HCT116 (cell line): ENCODE measurements around the gene THUMPD3. TPM values are rescaled to one million over a fixed set of nuclear protein-coding genes. Genes with fewer than 3 reads are reported as not detected.

Experiments used
- ATAC-seq: fragments of 200-7000 bp; cut with Tn5 transposase; 2 replicates; pipeline ENCODE4 v1.9.1; 2020; ENCODE audit warnings: mild to moderate bottlenecking, moderate library complexity
- BruUV-seq: library from RNA; stranded (reverse); fragments of 400-500 nt; replicated peaks from 2 replicates; lab custom pipeline; 2021; lab: Mats Ljungman, UMichigan
- CTCF ChIA-PET: fragments of 300-600 bp; sonication (Branson Sonifier 250); formaldehyde crosslinking; loops from one replicate; lab custom pipeline; 2021; ENCODE audit warnings: antibody characterized with exemption; lab: Charles Lee
- POLR2A ChIA-PET: fragments of 300-600, 350-600 bp; sonication (Branson Sonifier 250); formaldehyde crosslinking; loops from one replicate; lab custom pipeline; 2021; ENCODE audit warnings: antibody characterized with exemption; lab: Charles Lee
- RAD21 ChIA-PET, 2 experiments: fragments of 300-600 bp; sonication (Branson Sonifier 250); formaldehyde crosslinking; loops; one replicate each; lab custom pipeline; 2023; ENCODE audit warnings: low total read pairs in 2 of 2; ENCODE audit not compliant: uncharacterized antibody in 2 of 2, unreplicated experiment in 2 of 2, low non-redundant PET in 1 of 2; lab: Charles Lee
- DNase-seq: peaks from one replicate; pipeline ENCODE4 v3.0.0-alpha.2; 2010; ENCODE audit warnings: low read depth, low spot score
- H2AFZ ChIP-seq: fragments of 200-600 bp; shearing (Covaris generic), sonication (generic); 2 replicates; pipeline ENCODE4 v1.6.1; 2017; ENCODE audit warnings: low read depth, mixed run types, mixed read lengths, antibody characterized with exemption, low read length; ENCODE audit not compliant: poor library complexity, severe bottlenecking
- H3K27ac ChIP-seq: 2 replicates; pipeline ENCODE4 v1.5.1; 2012; ENCODE audit warnings: low read depth, low read length
- H3K27me3 ChIP-seq: fragments of 200-600 bp; sonication (generic); 2 replicates; pipeline ENCODE4 v1.6.1; 2016; ENCODE audit warnings: mixed run types, low read length, mixed read lengths; ENCODE audit not compliant: insufficient read depth
- H3K36me3 ChIP-seq, 2 experiments: fragments of 200-500 bp in 1 of 2; fragments of 200-600 bp in 1 of 2; sonication (Bioruptor generic) in 1 of 2; sonication (generic) in 1 of 2; 2 replicates each; pipeline versions ENCODE4 v1.5.1 to v1.6.1; 2014 to 2016; ENCODE audit warnings: low read length in 2 of 2, inconsistent platforms in 1 of 2, mixed read lengths in 1 of 2, mixed run types in 1 of 2; ENCODE audit not compliant: insufficient read depth in 2 of 2, control insufficient read depth in 1 of 2
- H3K4me1 ChIP-seq, 2 experiments: fragments of 200-600 bp in 1 of 2; sonication (generic) in 1 of 2; 2 replicates each; pipeline versions ENCODE4 v1.5.1 to v1.6.1; 2012 to 2017; ENCODE audit warnings: low read length in 2 of 2, inconsistent platforms in 1 of 2, mild to moderate bottlenecking in 1 of 2, mixed read lengths in 1 of 2, mixed run types in 1 of 2, moderate library complexity in 1 of 2; ENCODE audit not compliant: insufficient read depth in 2 of 2, control insufficient read depth in 1 of 2
- H3K4me2 ChIP-seq: fragments of 200-600 bp; sonication (generic); 2 replicates; pipeline ENCODE4 v1.6.1; 2017; ENCODE audit warnings: mixed run types, low read length, mixed read lengths
- H3K4me3 ChIP-seq, 2 experiments: fragments of 200-600 bp in 1 of 2; sonication (generic) in 1 of 2; replicated peaks in 1 of 2; 2 replicates each; pipeline ENCODE4 v1.5.1; 2011 to 2016; ENCODE audit warnings: low read length in 2 of 2, control low read depth in 1 of 2, low read depth in 1 of 2, mild to moderate bottlenecking in 1 of 2, mixed read lengths in 1 of 2, mixed run types in 1 of 2
- H3K79me2 ChIP-seq: fragments of 200-600 bp; sonication (generic); 2 replicates; pipeline ENCODE4 v1.6.1; 2017; ENCODE audit warnings: mild to moderate bottlenecking, mixed run types, low read length, moderate library complexity, mixed read lengths; ENCODE audit not compliant: insufficient read depth
- H3K9ac ChIP-seq: fragments of 200-600 bp; sonication (generic); 2 replicates; pipeline ENCODE4 v1.6.1; 2016; ENCODE audit warnings: low read length, mixed read lengths
- H3K9me2 ChIP-seq: fragments of 200-600 bp; sonication (generic), shearing (Covaris generic); 2 replicates; pipeline ENCODE4 v1.6.1; 2017; ENCODE audit warnings: mixed run types, mild to moderate bottlenecking, moderate library complexity; ENCODE audit not compliant: insufficient read depth
- H3K9me3 ChIP-seq, 2 experiments: fragments of 200-500 bp in 1 of 2; fragments of 200-600 bp in 1 of 2; sonication (Bioruptor generic) in 1 of 2; sonication (generic) in 1 of 2; 2 replicates each; pipeline ENCODE4 v1.6.1; 2014 to 2017; ENCODE audit warnings: low read length in 2 of 2, mixed read lengths in 2 of 2, inconsistent platforms in 1 of 2, low read depth in 1 of 2, mild to moderate bottlenecking in 1 of 2, mixed run types in 1 of 2, moderate library complexity in 1 of 2; ENCODE audit not compliant: control insufficient read depth in 1 of 2, insufficient read depth in 1 of 2
- H4K20me1 ChIP-seq: fragments of 200-600 bp; sonication (generic), shearing (Covaris generic); 2 replicates; pipeline ENCODE4 v1.6.1; 2017; ENCODE audit warnings: mixed run types, mild to moderate bottlenecking, moderate library complexity; ENCODE audit not compliant: insufficient read depth
- ATF3 ChIP-seq: IDR thresholded peaks from 2 replicates; pipeline ENCODE4 v1.6.1; 2012
- CTCF ChIP-seq, 3 experiments: fragments of 200-600 bp in 1 of 3; sonication (generic) in 1 of 3; IDR thresholded peaks in 2 of 3; conservative IDR thresholded peaks in 1 of 3; 2 replicates each; pipeline ENCODE4 v1.5.1; 2012 to 2017; ENCODE audit warnings: low read depth in 2 of 3, low read length in 2 of 3, antibody characterized with exemption in 1 of 3, borderline replicate concordance in 1 of 3, control low read depth in 1 of 3, mild to moderate bottlenecking in 1 of 3, mixed read lengths in 1 of 3, mixed run types in 1 of 3, moderate library complexity in 1 of 3; ENCODE audit not compliant: insufficient read depth in 1 of 3
- EZH2phosphoT487 ChIP-seq: fragments of 200-600 bp; IDR thresholded peaks from 2 replicates; pipeline ENCODE4 v1.6.1; 2018; ENCODE audit warnings: antibody characterized with exemption, borderline replicate concordance
- JUND ChIP-seq: IDR thresholded peaks from 2 replicates; pipeline ENCODE4 v1.6.1; 2012
- POLR2AphosphoS5 ChIP-seq: IDR thresholded peaks from 2 replicates; pipeline ENCODE4 v1.6.1; 2011; ENCODE audit warnings: mild to moderate bottlenecking, low read depth, low read length, moderate library complexity
- REST ChIP-seq: IDR thresholded peaks from 2 replicates; pipeline ENCODE4 v1.6.1; 2012; ENCODE audit warnings: low read depth
- YY1 ChIP-seq: IDR thresholded peaks from 2 replicates; pipeline ENCODE4 v1.6.1; 2011; ENCODE audit warnings: low read length, low read depth, moderate library complexity, mild to moderate bottlenecking; ENCODE audit not compliant: insufficient replicate concordance; ENCODE audit errors: extremely low read depth
- ZFX ChIP-seq: fragments of 450-650 bp; IDR thresholded peaks from 2 replicates; pipeline ENCODE4 v1.6.1; 2017
- ZNF274 ChIP-seq: fragments of 200-500 bp; sonication (Bioruptor generic); IDR thresholded peaks from 2 replicates; pipeline ENCODE4 v1.6.1; 2014; ENCODE audit warnings: mild to moderate bottlenecking, low read depth, low read length, inconsistent platforms
- intact Hi-C: fragments of 100-400 bp; cut with micrococcal nuclease; formaldehyde crosslinking; loops from 2 replicates; pipeline ENCODE4 v1.10.0; 2022
- total RNA-seq: library from RNA; stranded (reverse); gene quantifications from one replicate; pipeline ENCODE4 v1.2.1, GENCODE V29; 2021; ENCODE audit not compliant: unreplicated experiment

THUMPD3 gene
- total RNA-seq, 1 experiment from 2014 or later, result 79.5 TPM

GRCh38 chr3:9397906-9398699 is 35.2 kb downstream of the THUMPD3 start:
- POLR2A ChIA-PET, result interaction anchor here (0.7 to 3.0 kb wide), 7 partner anchors 10 to 191 kb away, joined by 3 to 46 read pairs (median 8); partner anchors contain the start of gene THUMPD3
- no peaks in the 10 kb centered on the region for H3K27me3 ChIP-seq
- RAD21 ChIA-PET, result interaction anchor here in 1 of 2 experiments (1.4 kb wide), 1 partner anchor 23 kb away, joined by 3 read pairs; no protein-coding TSS in a partner anchor
- H3K79me2 ChIP-seq, result peaks cover 87% of the 10 kb centered on the region
- H3K9ac ChIP-seq, result peak overlapping the region; percentile 99
- peaks cover 38 to 57% of the 10 kb centered on the region in 2 experiments for H3K4me1 ChIP-seq
- peaks cover 13 to 21% of the 10 kb centered on the region in 2 experiments; a peak in 2 of 4 replicates for H3K36me3 ChIP-seq
- no peaks in the 10 kb centered on the region for H3K9me2 ChIP-seq
- H3K4me2 ChIP-seq, result peak overlapping the region; percentile 94
- CTCF ChIA-PET, result no interaction called here
- ATAC-seq, result no peak
- no peaks in the 10 kb centered on the region for H3K9me3 ChIP-seq
- peak overlapping the region; percentile 93 for H3K27ac ChIP-seq
- DNase-seq, result no peak
- H2AFZ ChIP-seq, result no peak overlapping the region
- no TSS peak for BruUV-seq
- TF ChIP-seq ATF3 (no peak), POLR2AphosphoS5 (no peak; the same call in 1 of the 2 replicates), EZH2phosphoT487 (no peak), ZNF274 (no peak), REST (no peak), CTCF (IDR thresholded peaks at IDR 0.05 in 2 of 3, conservative IDR thresholded peaks at IDR 0.05 in 1 of 3; ENCODE audit: borderline replicate concordance in 1 of 3, insufficient read depth in 1 of 3, low read depth in 2 of 3, low read length in 2 of 3) (no peak), JUND (no peak), ZFX (peak; percentile 97), YY1 (no peak)
- H4K20me1 ChIP-seq, result peaks cover 44% of the 10 kb centered on the region
- intact Hi-C loops, result no loop called here
- H3K4me3 ChIP-seq, result peak overlapping the region; percentile 71 to 98
